Loucy (cell line): ENCODE data around the gene GNRH2.

ENCODE experiments used
- EZH2phosphoT487 ChIP-seq: fragments of 200-600 bp; IDR thresholded peaks from 2 replicates; pipeline ENCODE4 v1.6.1; 2018; ENCODE audit warnings: antibody characterized with exemption, mild to moderate bottlenecking, moderate library complexity, borderline replicate concordance
- TF ChIP-seq, protein P1 (sequence below): fragments of 200-600 bp; sonication (generic); conservative IDR thresholded peaks from 2 replicates; pipeline ENCODE4 v1.5.1; 2014; ENCODE audit warnings: mild to moderate bottlenecking, antibody characterized with exemption, low read length

DNA sequence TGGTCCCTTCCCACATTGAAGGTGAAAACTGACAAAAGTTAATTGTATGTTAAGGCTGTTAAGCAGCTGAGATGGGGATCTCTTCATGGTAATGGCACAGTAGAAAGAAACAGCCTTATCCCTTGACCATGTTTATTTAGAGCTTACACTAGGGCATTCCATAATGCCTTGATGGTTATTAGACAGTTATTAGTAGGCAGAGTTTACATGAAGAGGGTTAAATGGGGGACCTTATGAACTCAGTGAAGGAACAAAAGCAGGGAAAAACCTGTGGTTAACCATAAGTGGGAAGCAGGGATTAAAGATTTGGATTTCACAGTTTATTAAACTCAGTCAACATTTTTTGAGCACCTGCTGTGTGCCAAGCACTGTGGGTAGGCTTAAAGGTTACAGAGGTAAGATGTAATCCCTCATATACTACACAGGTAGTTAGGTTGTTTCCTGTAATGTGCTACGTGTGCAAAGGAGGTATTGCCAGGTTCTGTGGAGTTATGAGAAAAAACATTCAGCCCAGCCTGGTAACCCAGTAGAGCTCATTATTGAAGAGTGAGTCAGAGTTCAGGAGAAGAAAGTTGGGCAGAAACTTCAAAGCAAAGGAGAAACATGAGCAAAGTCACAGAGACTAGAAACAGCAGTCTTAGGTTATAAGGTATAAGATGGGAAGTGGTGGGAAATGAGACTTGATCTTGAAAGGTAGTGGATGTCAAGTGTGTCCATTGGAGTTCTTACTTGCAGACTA, 32.3 kb upstream of the GNRH2 start:
- TF ChIP-seq, protein P1, sequence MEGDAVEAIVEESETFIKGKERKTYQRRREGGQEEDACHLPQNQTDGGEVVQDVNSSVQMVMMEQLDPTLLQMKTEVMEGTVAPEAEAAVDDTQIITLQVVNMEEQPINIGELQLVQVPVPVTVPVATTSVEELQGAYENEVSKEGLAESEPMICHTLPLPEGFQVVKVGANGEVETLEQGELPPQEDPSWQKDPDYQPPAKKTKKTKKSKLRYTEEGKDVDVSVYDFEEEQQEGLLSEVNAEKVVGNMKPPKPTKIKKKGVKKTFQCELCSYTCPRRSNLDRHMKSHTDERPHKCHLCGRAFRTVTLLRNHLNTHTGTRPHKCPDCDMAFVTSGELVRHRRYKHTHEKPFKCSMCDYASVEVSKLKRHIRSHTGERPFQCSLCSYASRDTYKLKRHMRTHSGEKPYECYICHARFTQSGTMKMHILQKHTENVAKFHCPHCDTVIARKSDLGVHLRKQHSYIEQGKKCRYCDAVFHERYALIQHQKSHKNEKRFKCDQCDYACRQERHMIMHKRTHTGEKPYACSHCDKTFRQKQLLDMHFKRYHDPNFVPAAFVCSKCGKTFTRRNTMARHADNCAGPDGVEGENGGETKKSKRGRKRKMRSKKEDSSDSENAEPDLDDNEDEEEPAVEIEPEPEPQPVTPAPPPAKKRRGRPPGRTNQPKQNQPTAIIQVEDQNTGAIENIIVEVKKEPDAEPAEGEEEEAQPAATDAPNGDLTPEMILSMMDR, result no peak
- no peak for TF ChIP-seq EZH2phosphoT487
